Cardiac muscle cell (in vitro differentiated cells and primary cell): ENCODE measurements around the gene CEACAM3. TPM values are rescaled to one million over a fixed set of nuclear protein-coding genes. Genes with fewer than 3 reads are reported as not detected.
A peak's percentile ranks its signal among the peaks of the same experiment; 100 is the strongest.
"Not testable (repeated sequence)": the region's sequence is repeated elsewhere in the genome, so short reads cannot be mapped to it uniquely, and the experiment has no call there.

Experiments used
- DNase-seq, 2 donors: peaks; one replicate each; pipeline versions ENCODE4 v3.0.0 to v3.0.0-alpha.2; 2010 to 2017; ENCODE audit warnings: low read depth in 1 of 2, low spot score in 1 of 2
- H3K27ac ChIP-seq: fragments of 200-600 bp; sonication (generic); 2 replicates; pipeline ENCODE4 v1.5.1; 2016
- H3K27me3 ChIP-seq: fragments of 200-600 bp; sonication (generic); 2 replicates; pipeline ENCODE4 v1.6.0; 2016; ENCODE audit warnings: control low read depth
- H3K36me3 ChIP-seq: fragments of 200-600 bp; sonication (generic); 2 replicates; pipeline ENCODE4 v1.5.1; 2016; ENCODE audit warnings: control low read depth
- H3K4me1 ChIP-seq: fragments of 200-600 bp; sonication (generic); 2 replicates; pipeline ENCODE4 v1.8.1; 2017; ENCODE audit warnings: low read depth, mild to moderate bottlenecking, mixed run types
- H3K4me3 ChIP-seq: fragments of 200-600 bp; sonication (generic); 2 replicates; pipeline ENCODE4 v1.5.1; 2016; ENCODE audit warnings: mild to moderate bottlenecking
- H3K9me3 ChIP-seq: fragments of 200-600 bp; sonication (generic); 2 replicates; pipeline ENCODE4 v1.5.1; 2017; ENCODE audit warnings: low read depth, mild to moderate bottlenecking, control low read depth
- CTCF ChIP-seq: IDR thresholded peaks from 2 replicates; pipeline ENCODE4 v1.5.1; 2012; ENCODE audit warnings: low read depth, mild to moderate bottlenecking, low read length
- polyA plus RNA-seq: library from polyadenylated mRNA; unstranded; fragments of >200 nt; fragmentation: Nextera tagmentation; extraction: Ambion mirVana; gene quantifications from 2 replicates; pipeline ENCODE4 v1.2.1, GENCODE V29; 2016
- total RNA-seq: library from RNA; depleted of rRNA; stranded (reverse); fragments of >200 nt; gene quantifications from 2 replicates; pipeline ENCODE4 v1.2.3, GENCODE V29; 2016

Gene CEACAM3
- total and polyA plus RNA-seq, 2 experiments from 2014 or later: not detected

GRCh38 chr19:41753936-41754529 lies 42.4 kb upstream of the CEACAM3 start:
- no peaks in the 10 kb centered on the region for H3K36me3 ChIP-seq

GRCh38 chr19:41755328-41755913 lies 41.0 kb upstream of the CEACAM3 start, which contains the start of gene CEACAM6:
Gene CEACAM6, plus strand, starts transcription at chr19:41755530. Its CDS starts 109 bp downstream, at chr19:41755639.
- H3K4me1 ChIP-seq: no peaks in the 10 kb centered on the region
- H3K4me3 ChIP-seq: no peak within 1 kb of the TSS
- H3K27ac ChIP-seq: no peak within 1 kb of the TSS
- TF ChIP-seq CTCF: no peak
- no peaks in the 10 kb centered on the region for H3K9me3 ChIP-seq
- H3K36me3 ChIP-seq: no peaks in the 10 kb centered on the region
- H3K27me3 ChIP-seq: no peaks in the 10 kb centered on the region
- DNase-seq: no peak

More at GRCh38 chr19:41753936-41754529, 42.4 kb upstream of the CEACAM3 start:
- H3K4me3 ChIP-seq: no peak overlapping the region
- H3K27ac ChIP-seq: no peak overlapping the region
- no peaks in the 10 kb centered on the region for H3K9me3 ChIP-seq
- no peaks in the 10 kb centered on the region for H3K27me3 ChIP-seq
- peak in 1 of 2 donors; percentile 36 for DNase-seq
- no peaks in the 10 kb centered on the region for H3K4me1 ChIP-seq
- peak; percentile 83 for TF ChIP-seq CTCF

GRCh38 chr19:41758846-41759245 lies 37.5 kb upstream of the CEACAM3 start:
- no peaks in the 10 kb centered on the region for H3K4me1 ChIP-seq
- no peak overlapping the region for H3K4me3 ChIP-seq
- no peaks in the 10 kb centered on the region for H3K36me3 ChIP-seq
- H3K27me3 ChIP-seq: no peaks in the 10 kb centered on the region
- no peaks in the 10 kb centered on the region for H3K9me3 ChIP-seq
- TF ChIP-seq CTCF: no peak
- H3K27ac ChIP-seq: no peak overlapping the region
- DNase-seq: no peak

- TF ChIP-seq CTCF: no peak
- DNase-seq: no peak
- no peak overlapping the region for H3K27ac ChIP-seq
- H3K36me3 ChIP-seq: no peaks in the 10 kb centered on the region
- H3K4me1 ChIP-seq: no peaks in the 10 kb centered on the region
- peaks cover 3% of the 10 kb centered on the region for H3K9me3 ChIP-seq
- no peaks in the 10 kb centered on the region for H3K27me3 ChIP-seq
- H3K4me3 ChIP-seq: no peak overlapping the region
Measured at GRCh38 chr19:41767115-41767514, 29.3 kb upstream of the CEACAM3 start.

- not testable (repeated sequence) for H3K9me3 ChIP-seq, H3K36me3 ChIP-seq
Measured at GRCh38 chr19:41768105-41768504, 28.3 kb upstream of the CEACAM3 start.

GRCh38 chr19:41769608-41770007 lies 26.8 kb upstream of the CEACAM3 start:
- Histone ChIP-seq H3K27me3 (no peaks in the 10 kb centered on the region), H3K9me3 (peaks cover 3% of the 10 kb centered on the region), H3K4me3 (no peak overlapping the region), H3K27ac (no peak overlapping the region), H3K4me1 (no peaks in the 10 kb centered on the region), H3K36me3 (no peaks in the 10 kb centered on the region)
- no peak for DNase-seq
- TF ChIP-seq CTCF: no peak

More at GRCh38 chr19:41768105-41768504, 28.3 kb upstream of the CEACAM3 start:
- not testable (repeated sequence) for H3K4me3 ChIP-seq, H3K27ac ChIP-seq, H3K4me1 ChIP-seq, H3K27me3 ChIP-seq, DNase-seq
